Panc1 (cell line): ENCODE data around the gene NCAPH2.
A peak's percentile ranks its signal among the peaks of the same experiment; 100 is the strongest.

Experiments used
- POLR2AphosphoS5 ChIP-seq: IDR thresholded peaks from 2 replicates; pipeline ENCODE4 v1.6.1; 2012; ENCODE audit warnings: mild to moderate bottlenecking, low read depth, low read length, moderate library complexity
- SIN3A ChIP-seq: IDR thresholded peaks from 2 replicates; pipeline ENCODE4 v1.6.1; 2012; ENCODE audit warnings: low read depth, mild to moderate bottlenecking, low read length, moderate library complexity, borderline replicate concordance; ENCODE audit not compliant: insufficient read depth
- TCF7L2 ChIP-seq: IDR thresholded peaks from 2 replicates; pipeline ENCODE4 v1.6.1; 2011; ENCODE audit warnings: mild to moderate bottlenecking, low read depth, low read length, inconsistent platforms
- TF ChIP-seq, protein P1 (sequence below): fragments of 450-650 bp; IDR thresholded peaks from 2 replicates; pipeline ENCODE4 v1.5.1; 2017; ENCODE audit warnings: mild to moderate bottlenecking
- TF ChIP-seq, protein P2 (sequence below), 2 experiments: IDR thresholded peaks; 2 replicates each; pipeline ENCODE4 v1.6.1; 2011 to 2012; ENCODE audit warnings: low read depth in 2 of 2, control low read depth in 1 of 2, low read length in 1 of 2, mild to moderate bottlenecking in 1 of 2, moderate library complexity in 1 of 2; ENCODE audit not compliant: insufficient read depth in 1 of 2

DNA sequence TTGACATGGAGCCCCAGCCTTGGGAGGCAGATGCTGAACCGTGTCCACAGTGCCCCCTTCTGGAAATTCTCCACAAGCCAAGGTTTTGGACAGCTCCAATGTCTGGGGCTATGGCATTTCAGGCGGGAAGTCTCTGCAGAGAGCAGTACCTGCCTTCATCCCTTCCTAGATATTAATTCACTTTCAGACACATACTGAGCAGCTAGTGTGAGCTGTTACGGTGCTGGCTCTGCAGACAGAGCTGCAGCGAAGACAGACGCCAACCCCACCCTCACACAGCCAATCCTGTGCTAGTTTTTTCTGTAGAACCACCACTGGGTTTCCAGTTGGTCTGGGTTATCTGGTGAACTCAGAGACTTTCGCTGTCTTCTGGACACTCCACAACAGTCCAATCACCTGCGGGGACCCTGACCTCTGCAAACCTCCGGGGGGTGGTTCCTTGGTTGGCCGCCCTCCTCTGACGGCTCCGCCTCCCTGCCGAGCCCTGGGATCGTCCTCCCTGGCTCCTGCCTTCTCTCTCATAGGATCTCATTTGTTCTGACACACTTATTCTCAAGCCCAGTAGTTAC lies 9.6 kb upstream of the NCAPH2 start:
- TF ChIP-seq, protein P1, sequence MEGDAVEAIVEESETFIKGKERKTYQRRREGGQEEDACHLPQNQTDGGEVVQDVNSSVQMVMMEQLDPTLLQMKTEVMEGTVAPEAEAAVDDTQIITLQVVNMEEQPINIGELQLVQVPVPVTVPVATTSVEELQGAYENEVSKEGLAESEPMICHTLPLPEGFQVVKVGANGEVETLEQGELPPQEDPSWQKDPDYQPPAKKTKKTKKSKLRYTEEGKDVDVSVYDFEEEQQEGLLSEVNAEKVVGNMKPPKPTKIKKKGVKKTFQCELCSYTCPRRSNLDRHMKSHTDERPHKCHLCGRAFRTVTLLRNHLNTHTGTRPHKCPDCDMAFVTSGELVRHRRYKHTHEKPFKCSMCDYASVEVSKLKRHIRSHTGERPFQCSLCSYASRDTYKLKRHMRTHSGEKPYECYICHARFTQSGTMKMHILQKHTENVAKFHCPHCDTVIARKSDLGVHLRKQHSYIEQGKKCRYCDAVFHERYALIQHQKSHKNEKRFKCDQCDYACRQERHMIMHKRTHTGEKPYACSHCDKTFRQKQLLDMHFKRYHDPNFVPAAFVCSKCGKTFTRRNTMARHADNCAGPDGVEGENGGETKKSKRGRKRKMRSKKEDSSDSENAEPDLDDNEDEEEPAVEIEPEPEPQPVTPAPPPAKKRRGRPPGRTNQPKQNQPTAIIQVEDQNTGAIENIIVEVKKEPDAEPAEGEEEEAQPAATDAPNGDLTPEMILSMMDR = peak; percentile 82
- TF ChIP-seq, protein P2, sequence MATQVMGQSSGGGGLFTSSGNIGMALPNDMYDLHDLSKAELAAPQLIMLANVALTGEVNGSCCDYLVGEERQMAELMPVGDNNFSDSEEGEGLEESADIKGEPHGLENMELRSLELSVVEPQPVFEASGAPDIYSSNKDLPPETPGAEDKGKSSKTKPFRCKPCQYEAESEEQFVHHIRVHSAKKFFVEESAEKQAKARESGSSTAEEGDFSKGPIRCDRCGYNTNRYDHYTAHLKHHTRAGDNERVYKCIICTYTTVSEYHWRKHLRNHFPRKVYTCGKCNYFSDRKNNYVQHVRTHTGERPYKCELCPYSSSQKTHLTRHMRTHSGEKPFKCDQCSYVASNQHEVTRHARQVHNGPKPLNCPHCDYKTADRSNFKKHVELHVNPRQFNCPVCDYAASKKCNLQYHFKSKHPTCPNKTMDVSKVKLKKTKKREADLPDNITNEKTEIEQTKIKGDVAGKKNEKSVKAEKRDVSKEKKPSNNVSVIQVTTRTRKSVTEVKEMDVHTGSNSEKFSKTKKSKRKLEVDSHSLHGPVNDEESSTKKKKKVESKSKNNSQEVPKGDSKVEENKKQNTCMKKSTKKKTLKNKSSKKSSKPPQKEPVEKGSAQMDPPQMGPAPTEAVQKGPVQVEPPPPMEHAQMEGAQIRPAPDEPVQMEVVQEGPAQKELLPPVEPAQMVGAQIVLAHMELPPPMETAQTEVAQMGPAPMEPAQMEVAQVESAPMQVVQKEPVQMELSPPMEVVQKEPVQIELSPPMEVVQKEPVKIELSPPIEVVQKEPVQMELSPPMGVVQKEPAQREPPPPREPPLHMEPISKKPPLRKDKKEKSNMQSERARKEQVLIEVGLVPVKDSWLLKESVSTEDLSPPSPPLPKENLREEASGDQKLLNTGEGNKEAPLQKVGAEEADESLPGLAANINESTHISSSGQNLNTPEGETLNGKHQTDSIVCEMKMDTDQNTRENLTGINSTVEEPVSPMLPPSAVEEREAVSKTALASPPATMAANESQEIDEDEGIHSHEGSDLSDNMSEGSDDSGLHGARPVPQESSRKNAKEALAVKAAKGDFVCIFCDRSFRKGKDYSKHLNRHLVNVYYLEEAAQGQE (IDR thresholded peaks at IDR 0.05; ENCODE audit: insufficient read depth in 1 of 2, low read depth in 2 of 2, low read length in 1 of 2) = peak; percentile 76 to 84
- no peak for TF ChIP-seq POLR2AphosphoS5
- no peak for TF ChIP-seq TCF7L2
- no peak for TF ChIP-seq SIN3A
